WERI-Rb-1 (cell line): ENCODE results near the gene DISC1.

ENCODE experiments used
- DNase-seq: peaks from one replicate; pipeline ENCODE4 v3.0.0-alpha.2; 2020
- H3K27ac ChIP-seq: fragments of 250-450 bp; sonication (Bioruptor Pico); 2 replicates; pipeline ENCODE4 v1.5.1; 2020; ENCODE audit warnings: mild to moderate bottlenecking, moderate library complexity
- H3K27me3 ChIP-seq: fragments of 250-450 bp; sonication (Bioruptor Pico); 2 replicates; pipeline ENCODE4 v1.5.1; 2021; ENCODE audit warnings: mild to moderate bottlenecking, low read depth, moderate library complexity; ENCODE audit not compliant: insufficient read depth, severe bottlenecking
- H3K36me3 ChIP-seq: fragments of 250-450 bp; sonication (Bioruptor Pico); 2 replicates; pipeline ENCODE4 v1.5.1; 2020; ENCODE audit warnings: mild to moderate bottlenecking, moderate library complexity
- H3K4me3 ChIP-seq: 2 replicates; pipeline ENCODE4 v1.5.1; 2011; ENCODE audit warnings: low read depth, mild to moderate bottlenecking, control low read depth, low read length
- H3K9me3 ChIP-seq: fragments of 250-450 bp; sonication (Bioruptor Pico); 2 replicates; pipeline ENCODE4 v1.5.1; 2021; ENCODE audit warnings: mild to moderate bottlenecking, moderate library complexity; ENCODE audit not compliant: severe bottlenecking
- TF ChIP-seq, protein P1 (sequence below): IDR thresholded peaks from 2 replicates; pipeline ENCODE4 v1.5.1; 2011; ENCODE audit warnings: low read depth, mild to moderate bottlenecking, control low read depth, inconsistent platforms, low read length

The DISC1 gene

DNA sequence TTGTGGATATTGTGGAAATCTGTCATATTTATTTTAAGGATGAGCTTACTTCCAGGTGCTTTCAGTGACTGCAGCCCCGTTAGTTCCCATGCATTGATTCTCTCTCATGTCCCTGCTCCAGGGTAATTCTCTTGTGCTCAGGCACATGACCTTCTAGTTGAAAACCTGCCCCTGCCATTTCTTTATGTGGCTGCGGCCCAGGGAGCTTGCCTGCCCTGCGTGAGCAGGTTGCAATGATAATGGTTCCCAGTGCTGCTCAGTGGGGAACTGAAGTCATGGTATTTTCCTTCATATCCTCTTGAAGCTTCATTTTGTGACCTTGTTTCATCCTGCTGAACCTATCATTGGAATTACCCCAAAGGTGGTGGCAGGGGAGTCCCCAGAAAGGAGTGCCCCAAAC is 229.8 kb downstream of the DISC1 start:
- TF ChIP-seq, protein P1, sequence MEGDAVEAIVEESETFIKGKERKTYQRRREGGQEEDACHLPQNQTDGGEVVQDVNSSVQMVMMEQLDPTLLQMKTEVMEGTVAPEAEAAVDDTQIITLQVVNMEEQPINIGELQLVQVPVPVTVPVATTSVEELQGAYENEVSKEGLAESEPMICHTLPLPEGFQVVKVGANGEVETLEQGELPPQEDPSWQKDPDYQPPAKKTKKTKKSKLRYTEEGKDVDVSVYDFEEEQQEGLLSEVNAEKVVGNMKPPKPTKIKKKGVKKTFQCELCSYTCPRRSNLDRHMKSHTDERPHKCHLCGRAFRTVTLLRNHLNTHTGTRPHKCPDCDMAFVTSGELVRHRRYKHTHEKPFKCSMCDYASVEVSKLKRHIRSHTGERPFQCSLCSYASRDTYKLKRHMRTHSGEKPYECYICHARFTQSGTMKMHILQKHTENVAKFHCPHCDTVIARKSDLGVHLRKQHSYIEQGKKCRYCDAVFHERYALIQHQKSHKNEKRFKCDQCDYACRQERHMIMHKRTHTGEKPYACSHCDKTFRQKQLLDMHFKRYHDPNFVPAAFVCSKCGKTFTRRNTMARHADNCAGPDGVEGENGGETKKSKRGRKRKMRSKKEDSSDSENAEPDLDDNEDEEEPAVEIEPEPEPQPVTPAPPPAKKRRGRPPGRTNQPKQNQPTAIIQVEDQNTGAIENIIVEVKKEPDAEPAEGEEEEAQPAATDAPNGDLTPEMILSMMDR = no peak
- Histone ChIP-seq H3K27ac (no peak overlapping the region), H3K27me3 (peaks cover 28% of the 10 kb centered on the region), H3K4me3 (no peak overlapping the region), H3K9me3 (no peaks in the 10 kb centered on the region), H3K36me3 (no peaks in the 10 kb centered on the region)
- no peak for DNase-seq

GRCh38 chr1:231856894-231857293 is 230.3 kb downstream of the DISC1 start:
- TF ChIP-seq, protein P1 = no peak
- no peak for DNase-seq
- no peaks in the 10 kb centered on the region for H3K9me3 ChIP-seq
- H3K27ac ChIP-seq = no peak overlapping the region
- H3K36me3 ChIP-seq = no peaks in the 10 kb centered on the region
- no peak overlapping the region for H3K4me3 ChIP-seq
- H3K27me3 ChIP-seq = peaks cover 28% of the 10 kb centered on the region

GRCh38 chr1:231857609-231858135 is 231.1 kb downstream of the DISC1 start:
- no peak overlapping the region for H3K27ac ChIP-seq

DNA sequence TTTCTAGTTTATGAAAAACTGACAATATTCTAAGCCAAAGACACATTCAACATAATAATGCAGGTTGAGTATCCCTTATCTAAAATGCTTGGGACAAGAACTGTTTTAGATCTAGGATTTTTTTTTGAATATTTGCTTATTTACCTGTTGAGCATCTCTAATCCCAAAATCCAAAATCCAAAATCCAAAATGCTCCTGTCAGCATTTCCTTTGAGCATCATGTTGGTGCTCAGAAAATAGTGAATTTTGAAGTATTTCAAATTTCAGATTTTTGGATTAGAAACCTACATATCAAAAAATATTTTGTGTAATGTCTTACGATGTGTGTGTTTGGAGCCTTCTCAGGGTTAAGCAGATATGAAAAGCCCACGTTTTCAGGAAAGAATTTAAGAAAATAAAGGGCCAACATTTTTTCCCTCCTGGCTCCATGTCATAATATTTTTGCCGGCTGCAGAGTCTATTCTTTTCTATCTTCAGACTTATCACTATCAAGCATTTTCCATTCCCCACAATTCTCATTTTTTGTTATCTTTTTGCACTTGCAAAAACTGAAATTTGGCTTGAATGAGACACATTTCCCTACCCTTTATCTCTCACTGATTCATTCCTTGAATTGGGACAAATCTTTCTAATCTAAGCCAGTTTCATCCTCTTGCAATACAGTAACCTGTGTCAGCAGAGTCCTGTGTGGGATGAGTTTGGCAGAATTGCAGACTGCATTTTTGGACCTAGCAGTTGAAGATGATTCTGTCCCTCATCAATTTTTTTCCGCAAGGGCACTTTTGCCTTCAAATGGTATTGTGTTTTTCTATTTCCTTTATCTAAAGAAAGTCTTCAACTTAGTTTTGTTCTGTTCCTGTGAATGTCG is 233.9 kb downstream of the DISC1 start:
- Histone ChIP-seq H3K27ac (no peak overlapping the region), H3K4me3 (no peak overlapping the region), H3K27me3 (peaks cover 21% of the 10 kb centered on the region), H3K9me3 (no peaks in the 10 kb centered on the region), H3K36me3 (no peaks in the 10 kb centered on the region)
- TF ChIP-seq, protein P1 = no peak
- DNase-seq = no peak

More at GRCh38 chr1:231857609-231858135, 231.1 kb downstream of the DISC1 start:
- peaks cover 29% of the 10 kb centered on the region for H3K27me3 ChIP-seq
- no peak overlapping the region for H3K4me3 ChIP-seq
- TF ChIP-seq, protein P1 = no peak
- H3K9me3 ChIP-seq = no peaks in the 10 kb centered on the region
- no peak for DNase-seq
- H3K36me3 ChIP-seq = no peaks in the 10 kb centered on the region

DNA sequence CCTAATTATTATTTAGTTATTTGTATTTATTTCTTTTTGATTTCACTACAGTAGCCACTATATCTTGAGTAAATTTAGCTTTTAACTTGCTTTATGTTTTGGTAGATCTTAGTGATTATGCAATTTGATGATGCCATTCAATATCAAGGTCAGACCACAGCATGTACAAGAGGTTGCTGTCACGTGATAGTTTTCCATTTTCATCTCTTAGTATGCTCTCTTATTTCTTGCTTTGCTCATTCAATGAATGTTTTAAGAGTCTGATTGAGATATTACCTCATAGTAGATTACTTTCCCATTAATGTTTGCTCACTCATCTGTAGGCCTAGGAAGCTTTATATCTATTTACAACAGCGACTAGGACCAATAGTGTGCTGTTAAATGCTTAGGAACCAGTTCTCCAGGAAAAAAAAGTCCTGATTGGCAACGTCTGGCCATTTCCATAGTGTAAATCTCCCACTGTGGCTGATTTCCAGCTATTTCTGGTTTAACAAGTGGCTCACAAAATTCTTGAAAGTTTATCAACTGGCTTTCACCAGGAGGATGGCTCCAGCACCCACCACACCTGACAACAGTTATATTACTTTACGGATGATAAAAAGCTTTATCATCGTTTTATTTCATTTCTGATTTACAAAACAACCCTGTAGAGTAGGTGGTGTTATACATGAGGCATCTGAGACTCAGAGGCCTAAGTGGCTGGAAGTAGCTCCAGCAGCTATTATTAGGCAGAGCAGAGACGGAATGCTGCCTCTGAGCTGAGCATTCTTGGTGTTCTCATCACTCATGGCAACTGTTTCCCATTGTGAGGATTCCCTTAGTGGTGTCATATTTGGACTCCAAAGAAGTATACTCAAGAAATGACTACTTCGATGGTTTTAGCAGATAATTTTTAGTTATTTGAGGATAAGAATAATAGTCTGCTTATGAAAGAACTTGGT is 235.2 kb downstream of the DISC1 start:
- no peaks in the 10 kb centered on the region for H3K9me3 ChIP-seq
- no peak overlapping the region for H3K4me3 ChIP-seq

More for the DNA sequence above, 235.2 kb downstream of the DISC1 start:
- Histone ChIP-seq H3K27me3 (peaks cover 18% of the 10 kb centered on the region), H3K27ac (no peak overlapping the region), H3K36me3 (no peaks in the 10 kb centered on the region)
- no peak for DNase-seq
- TF ChIP-seq, protein P1 = no peak
